Caki2 (cell line): ENCODE data around the gene TMEM26. TPM values are rescaled to one million over a fixed set of nuclear protein-coding genes. Genes with fewer than 3 reads are reported as not detected.

ENCODE experiments used
- DNase-seq: peaks from one replicate; pipeline ENCODE4 v3.0.0-alpha.2; 2015; ENCODE audit warnings: low read depth
- in situ Hi-C: cut with HindIII; loops from 2 replicates; pipeline ENCODE4 v1.10.0; 2016; ENCODE audit warnings: low sequenced_read_pairs, low pct_unique_long_range_greater_than_20kb, mixed read lengths
- total RNA-seq: library from RNA; depleted of rRNA; stranded (reverse); fragments of >200 nt; shearing (Covaris generic); gene quantifications from 2 replicates; pipeline ENCODE4 v1.2.3, GENCODE V29; 2014; ENCODE audit warnings: low replicate concordance; rRNA removed

TMEM26 gene
- total RNA-seq, result not detected in 2 replicates

GRCh38 chr10:61452655-61453641 is at the start of gene TMEM26:
Gene TMEM26, minus strand, starts transcription at chr10:61453381. Its CDS starts 300 bp downstream, at chr10:61453081.
- DNase-seq, result no peak

GRCh38 chr10:61500460-61500859 is 47.3 kb upstream of the TMEM26 start:
- no peak for DNase-seq
- in situ Hi-C loops, result no loop called here

More at GRCh38 chr10:61452655-61453641, at the start of gene TMEM26:
- in situ Hi-C loops, result no loop called here

- DNase-seq, result no peak
- in situ Hi-C loops, result no loop called here
Measured at GRCh38 chr10:61492364-61492995, 39.3 kb upstream of the TMEM26 start.

GRCh38 chr10:61487506-61487905 is 34.3 kb upstream of the TMEM26 start:
- DNase-seq, result no peak
- in situ Hi-C loops, result no loop called here

GRCh38 chr10:61486738-61487396 is 33.7 kb upstream of the TMEM26 start:
- in situ Hi-C loops, result no loop called here
- no peak for DNase-seq

- no peak for DNase-seq
- in situ Hi-C loops, result no loop called here
Measured at GRCh38 chr10:61486251-61486650, 33.1 kb upstream of the TMEM26 start.

GRCh38 chr10:61481597-61481996 is 28.4 kb upstream of the TMEM26 start:
- no peak for DNase-seq
- in situ Hi-C loops, result no loop called here

GRCh38 chr10:61480208-61480607 is 27.0 kb upstream of the TMEM26 start:
- in situ Hi-C loops, result no loop called here
- no peak for DNase-seq

GRCh38 chr10:61478621-61479312 is 25.6 kb upstream of the TMEM26 start:
- in situ Hi-C loops, result no loop called here

GRCh38 chr10:61477451-61477850 is 24.3 kb upstream of the TMEM26 start:
- no peak for DNase-seq
- in situ Hi-C loops, result no loop called here

More at GRCh38 chr10:61478621-61479312, 25.6 kb upstream of the TMEM26 start:
- no peak for DNase-seq

GRCh38 chr10:61476529-61476928 is 23.3 kb upstream of the TMEM26 start:
- in situ Hi-C loops, result no loop called here
- DNase-seq, result no peak

GRCh38 chr10:61475449-61475873 is 22.3 kb upstream of the TMEM26 start:
- in situ Hi-C loops, result no loop called here
- DNase-seq, result peak; percentile 4

GRCh38 chr10:61472090-61472674 is 19.0 kb upstream of the TMEM26 start:
- no peak for DNase-seq
- in situ Hi-C loops, result no loop called here

- DNase-seq, result no peak
- in situ Hi-C loops, result no loop called here
Measured at GRCh38 chr10:61471491-61471890, 18.3 kb upstream of the TMEM26 start.

GRCh38 chr10:61470740-61471139 is 17.6 kb upstream of the TMEM26 start:
- in situ Hi-C loops, result no loop called here
- no peak for DNase-seq

- in situ Hi-C loops, result no loop called here
- DNase-seq, result peak; percentile 4
Measured at GRCh38 chr10:61465901-61466632, 12.9 kb upstream of the TMEM26 start.

GRCh38 chr10:61465171-61465496 is 12.0 kb upstream of the TMEM26 start:
- no peak for DNase-seq
- in situ Hi-C loops, result no loop called here
